Ishikawa (cell line): ENCODE results near the gene PAXX.

Experiments
- CEBPB ChIP-seq: IDR thresholded peaks from 2 replicates; pipeline ENCODE4 v1.6.1; 2012
- EP300 ChIP-seq: IDR thresholded peaks from 2 replicates; pipeline ENCODE4 v1.6.1; 2012; ENCODE audit warnings: borderline replicate concordance
- MAX ChIP-seq: IDR thresholded peaks from 2 replicates; pipeline ENCODE4 v1.6.1; 2012
- RAD21 ChIP-seq: IDR thresholded peaks from 2 replicates; pipeline ENCODE4 v1.6.1; 2012; ENCODE audit warnings: low read depth
- TEAD4 ChIP-seq: IDR thresholded peaks from 2 replicates; pipeline ENCODE4 v1.6.1; 2012
- USF1 ChIP-seq: IDR thresholded peaks from 2 replicates; pipeline ENCODE4 v1.6.1; 2012
- YY1 ChIP-seq: IDR thresholded peaks from 2 replicates; pipeline ENCODE4 v1.6.1; 2012; ENCODE audit warnings: low read depth

- TF ChIP-seq MAX (no peak), TEAD4 (no peak), RAD21 (no peak), EP300 (no peak), CEBPB (no peak), YY1 (no peak), USF1 (no peak)
These were observed 28.0 kb upstream of the PAXX start for GRCh38 chr9:136964171-136964689.
